ENCODE results near the gene HSD17B12.

DNA sequence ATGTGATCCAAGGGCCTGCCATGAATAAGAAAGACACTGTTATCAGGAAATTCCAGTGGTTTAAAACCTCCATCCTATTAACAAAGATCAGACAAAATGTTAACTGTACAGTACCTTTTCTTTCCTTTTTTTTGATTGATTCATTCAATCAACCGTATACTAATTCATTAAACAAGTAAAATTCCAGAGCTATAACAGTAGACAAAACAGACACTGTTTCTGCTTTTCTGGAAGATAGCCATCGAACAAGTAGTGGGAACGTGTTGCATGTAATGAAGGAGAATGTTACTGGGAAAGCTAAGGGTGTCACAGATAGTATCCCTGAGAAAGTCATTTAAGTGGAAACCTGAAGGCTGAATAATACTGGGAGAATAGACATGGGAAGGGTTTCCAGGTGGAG lies 126.4 kb downstream of the HSD17B12 start:
- no peak for TF ChIP-seq POLR2A (IDR thresholded peaks at IDR 0.05)
- TF ChIP-seq, protein P1, sequence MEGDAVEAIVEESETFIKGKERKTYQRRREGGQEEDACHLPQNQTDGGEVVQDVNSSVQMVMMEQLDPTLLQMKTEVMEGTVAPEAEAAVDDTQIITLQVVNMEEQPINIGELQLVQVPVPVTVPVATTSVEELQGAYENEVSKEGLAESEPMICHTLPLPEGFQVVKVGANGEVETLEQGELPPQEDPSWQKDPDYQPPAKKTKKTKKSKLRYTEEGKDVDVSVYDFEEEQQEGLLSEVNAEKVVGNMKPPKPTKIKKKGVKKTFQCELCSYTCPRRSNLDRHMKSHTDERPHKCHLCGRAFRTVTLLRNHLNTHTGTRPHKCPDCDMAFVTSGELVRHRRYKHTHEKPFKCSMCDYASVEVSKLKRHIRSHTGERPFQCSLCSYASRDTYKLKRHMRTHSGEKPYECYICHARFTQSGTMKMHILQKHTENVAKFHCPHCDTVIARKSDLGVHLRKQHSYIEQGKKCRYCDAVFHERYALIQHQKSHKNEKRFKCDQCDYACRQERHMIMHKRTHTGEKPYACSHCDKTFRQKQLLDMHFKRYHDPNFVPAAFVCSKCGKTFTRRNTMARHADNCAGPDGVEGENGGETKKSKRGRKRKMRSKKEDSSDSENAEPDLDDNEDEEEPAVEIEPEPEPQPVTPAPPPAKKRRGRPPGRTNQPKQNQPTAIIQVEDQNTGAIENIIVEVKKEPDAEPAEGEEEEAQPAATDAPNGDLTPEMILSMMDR (IDR thresholded peaks at IDR 0.05), result no peak
